Activated CD4-positive, alpha-beta T cell treated with anti-CD3 and anti-CD28 coated beads, Interleukin-2, amount 10 ng/mL, durations not matched to agents 24 days and 14 days (primary cell): Measurements from ENCODE around the gene RNASE11. TPM values are rescaled to one million over a fixed set of nuclear protein-coding genes. Genes with fewer than 3 reads are reported as not detected.

Experiments used
- DNase-seq: peaks from one replicate; pipeline ENCODE4 v3.0.0; 2022
- H3K27ac Mint-ChIP-seq: one replicate; pipeline ENCODE4 v1.8.0; 2022; ENCODE audit warnings: mild to moderate bottlenecking, mixed read lengths
- H3K27me3 Mint-ChIP-seq: one replicate; pipeline ENCODE4 v1.8.0; 2022; ENCODE audit warnings: mixed read lengths
- H3K36me3 Mint-ChIP-seq: one replicate; pipeline ENCODE4 v1.8.0; 2022; ENCODE audit warnings: low read depth, mild to moderate bottlenecking, mixed read lengths
- H3K4me1 Mint-ChIP-seq: one replicate; pipeline ENCODE4 v1.8.0; 2021; ENCODE audit warnings: mixed read lengths
- H3K4me3 Mint-ChIP-seq: one replicate; pipeline ENCODE4 v1.8.0; 2022; ENCODE audit warnings: mild to moderate bottlenecking, moderate library complexity, mixed read lengths
- H3K9me3 Mint-ChIP-seq: one replicate; pipeline ENCODE4 v1.8.0; 2021; ENCODE audit warnings: mixed read lengths
- intact Hi-C: fragments of 100-400 bp; cut with micrococcal nuclease; formaldehyde crosslinking; loops from one replicate; pipeline ENCODE4 v1.15.1; 2023
- total RNA-seq: library from RNA; stranded (reverse); gene quantifications from 2 replicates; pipeline ENCODE4 v1.2.3, GENCODE V29; 2022

The RNASE11 gene
- not detected in 2 replicates for total RNA-seq

DNA sequence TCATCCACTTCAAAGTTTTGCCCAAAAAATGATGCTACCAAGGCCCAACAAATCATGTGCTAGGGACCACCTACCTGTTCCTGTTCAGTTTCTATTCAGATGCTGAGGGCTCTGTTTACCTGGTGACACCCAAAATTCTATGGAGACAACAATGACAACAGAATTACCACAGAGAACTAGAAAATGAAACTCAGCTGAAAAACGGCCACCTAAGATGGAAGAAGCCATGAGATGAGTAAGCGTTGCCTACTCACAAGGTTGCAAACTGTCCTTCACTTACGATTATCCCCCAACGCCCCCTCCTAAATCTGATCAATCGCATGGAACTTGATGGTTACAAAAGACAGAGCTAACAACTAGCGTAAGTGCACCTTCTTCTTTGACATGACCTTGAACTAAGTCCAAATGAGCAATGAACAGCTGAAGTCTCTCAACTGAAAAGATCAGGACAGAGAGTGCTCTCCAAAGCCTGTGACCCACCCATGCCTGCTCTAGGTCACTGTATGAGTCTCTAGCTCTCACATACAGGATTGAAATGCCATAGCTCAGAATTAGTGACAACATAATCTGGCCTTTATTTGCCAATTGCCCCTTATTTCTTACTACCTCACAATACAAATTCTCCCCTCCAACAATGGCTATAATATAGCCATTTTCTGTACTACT, at the start of gene RNASE11:
TSS of gene RNASE11 (minus strand) at position 513 of the 666 bp plus-strand sequence.
- peak; percentile 59 for DNase-seq
- Mint-ChIP-seq H3K27me3 (peaks cover 21% of the 10 kb centered on the region), H3K27ac (no peak within 1 kb of the TSS), H3K4me3 (no peak within 1 kb of the TSS), H3K4me1 (peaks cover 4% of the 10 kb centered on the region), H3K36me3 (no peaks in the 10 kb centered on the region), H3K9me3 (no peaks in the 10 kb centered on the region)
- intact Hi-C loops = no loop called here

DNA sequence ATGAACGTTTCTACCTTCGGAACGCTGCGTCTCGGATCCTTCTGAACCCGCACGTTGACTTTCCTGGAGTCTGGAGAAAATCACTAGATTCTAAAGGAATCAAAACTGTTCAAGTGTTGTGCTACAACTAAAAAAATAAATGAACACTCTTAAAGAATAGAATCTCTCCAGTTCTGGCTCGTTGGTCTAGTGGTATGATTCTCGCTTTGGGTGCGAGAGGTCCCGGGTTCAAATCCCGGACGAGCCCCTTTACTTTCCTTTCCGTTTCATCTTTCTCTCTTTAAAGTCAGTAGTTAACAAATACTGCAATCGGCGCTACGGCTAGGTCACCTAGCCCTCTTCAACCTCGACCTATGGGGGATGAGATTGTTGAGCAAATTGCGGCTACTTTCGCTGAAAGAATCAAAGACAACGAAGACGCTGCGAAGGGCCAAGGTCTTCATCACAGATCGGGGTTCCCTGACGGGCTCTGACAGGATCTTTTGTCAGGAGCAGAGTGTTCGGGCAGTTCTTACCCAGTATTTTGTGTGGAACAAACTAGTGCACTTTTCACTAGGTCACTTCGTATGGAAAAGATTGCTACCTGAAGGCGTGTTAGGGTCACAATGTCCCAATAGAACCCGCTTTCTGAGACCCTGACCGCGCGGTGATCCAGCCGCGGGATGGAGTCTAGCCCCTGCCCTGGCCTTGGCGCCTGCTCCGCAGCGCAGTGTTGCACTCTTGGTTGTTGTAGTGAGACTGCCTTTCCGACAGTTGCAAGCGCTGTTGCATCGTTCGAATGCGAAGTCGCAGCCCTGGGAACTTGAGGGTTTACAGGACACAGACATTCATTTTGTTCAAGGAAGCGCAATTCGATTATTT, 45.3 kb upstream of the RNASE11 start:
- peaks cover 75% of the 10 kb centered on the region for H3K27me3 Mint-ChIP-seq
- H3K36me3 Mint-ChIP-seq = peaks cover 4% of the 10 kb centered on the region
- intact Hi-C loops = loop anchor here (1.0 to 5.0 kb wide), 5 partner anchors 8 to 339 kb away; no protein-coding TSS in a partner anchor
- H3K4me1 Mint-ChIP-seq = peaks cover 36% of the 10 kb centered on the region
- peak overlapping the region; percentile 88 for H3K4me3 Mint-ChIP-seq
- H3K27ac Mint-ChIP-seq = peak overlapping the region; percentile 84
- peaks cover 7% of the 10 kb centered on the region for H3K9me3 Mint-ChIP-seq
- peak; percentile 89 for DNase-seq

DNA sequence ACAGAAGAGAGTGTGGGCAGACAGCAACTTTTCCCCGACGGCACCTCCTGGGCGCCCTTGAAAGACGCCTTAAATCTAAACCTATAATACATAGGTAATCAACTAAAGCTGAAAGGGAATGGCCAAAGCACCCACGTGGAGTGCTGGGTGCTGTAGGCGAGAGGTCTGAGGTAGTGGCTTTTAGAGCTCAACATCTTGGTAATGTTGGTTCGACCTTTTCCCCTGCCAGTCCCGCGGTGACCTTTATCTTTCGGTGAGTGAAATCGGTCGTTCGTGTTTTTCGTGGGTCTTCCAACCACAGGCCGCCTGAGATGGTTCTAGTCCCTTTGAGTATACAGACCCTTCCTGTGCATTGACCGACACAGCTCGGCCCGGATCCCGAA, 44.6 kb upstream of the RNASE11 start:
- Mint-ChIP-seq H3K4me1 (peaks cover 42% of the 10 kb centered on the region), H3K4me3 (peak overlapping the region; percentile 88), H3K36me3 (peaks cover 4% of the 10 kb centered on the region), H3K27ac (peak overlapping the region; percentile 84), H3K9me3 (peaks cover 7% of the 10 kb centered on the region), H3K27me3 (peaks cover 79% of the 10 kb centered on the region)
- DNase-seq = no peak
- intact Hi-C loops = loop anchor here (1.0 to 5.0 kb wide), 2 partner anchors 19 to 340 kb away; no protein-coding TSS in a partner anchor

DNA sequence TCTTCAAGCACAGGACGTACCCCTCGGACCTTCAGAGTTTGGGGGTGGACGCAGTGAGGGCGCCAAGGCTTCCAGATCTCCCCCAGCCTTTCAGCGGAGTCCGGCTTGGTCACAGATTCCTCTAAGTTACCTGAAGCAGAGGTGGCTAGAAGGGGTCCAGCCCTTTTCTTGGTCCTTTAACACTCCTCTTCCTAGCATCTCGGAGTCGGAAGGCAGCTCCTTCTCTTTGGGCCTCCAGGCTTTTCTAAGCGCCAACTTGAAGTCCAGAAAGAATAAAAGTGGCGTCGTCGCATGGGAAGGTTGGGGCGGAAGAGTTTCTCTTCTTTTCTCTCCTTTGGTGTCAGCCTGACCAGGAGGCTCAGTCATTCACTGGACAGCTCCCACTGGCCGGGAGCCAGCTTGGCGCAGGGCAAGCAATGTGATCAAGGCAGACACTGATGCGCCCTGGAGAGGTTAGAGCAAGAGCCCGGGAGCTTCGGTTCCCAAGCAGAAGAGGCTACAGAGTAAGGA, 44.1 kb upstream of the RNASE11 start:
- intact Hi-C loops = loop anchor here (1.0 to 5.0 kb wide), 2 partner anchors 19 to 340 kb away; no protein-coding TSS in a partner anchor
- Mint-ChIP-seq H3K4me3 (peak overlapping the region; percentile 88), H3K27me3 (peaks cover 82% of the 10 kb centered on the region), H3K27ac (peak overlapping the region; percentile 29), H3K4me1 (peaks cover 46% of the 10 kb centered on the region), H3K36me3 (peaks cover 4% of the 10 kb centered on the region), H3K9me3 (peaks cover 7% of the 10 kb centered on the region)
- peak; percentile 71 for DNase-seq

DNA sequence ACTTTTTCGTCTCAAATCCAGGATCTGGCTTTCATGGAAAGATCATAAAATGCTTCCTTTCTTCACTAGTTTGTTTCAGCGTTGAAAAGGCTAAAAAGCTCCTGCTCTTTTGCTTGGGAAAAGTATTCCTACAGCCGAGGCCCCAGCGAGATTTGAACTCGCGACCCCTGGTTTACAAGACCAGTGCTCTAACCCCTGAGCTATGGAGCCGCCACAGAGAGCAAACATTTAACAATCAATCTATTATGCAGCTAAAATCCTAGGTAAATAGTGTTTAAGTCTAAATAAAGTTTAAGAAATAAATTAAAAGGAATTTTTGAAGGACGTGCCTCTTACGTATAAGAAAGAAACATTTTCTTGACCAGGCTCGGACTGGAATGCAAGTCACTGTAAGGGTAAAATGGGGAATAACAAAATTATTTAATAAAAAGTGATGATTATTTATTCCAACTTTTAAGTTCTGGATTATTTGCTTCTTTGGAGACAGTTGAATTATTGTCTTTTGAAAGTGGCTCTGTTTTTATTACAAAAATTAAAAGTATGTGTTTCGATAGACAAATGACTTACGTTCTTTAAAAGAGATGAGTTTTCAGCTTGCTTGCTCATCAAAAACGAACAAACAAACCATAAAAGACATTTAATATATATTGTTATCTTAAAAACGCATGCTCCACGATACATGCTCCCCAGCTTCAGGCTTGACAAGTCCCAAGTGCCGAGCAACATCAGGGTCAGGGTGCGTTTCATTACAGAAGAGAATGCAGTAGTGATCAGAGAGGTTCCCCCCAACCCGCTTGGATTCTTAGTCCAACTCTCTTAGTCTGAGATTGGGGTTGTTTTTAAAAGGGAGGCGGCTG, 43.5 kb upstream of the RNASE11 start:
- Mint-ChIP-seq H3K27me3 (peaks cover 82% of the 10 kb centered on the region), H3K27ac (peak overlapping the region; percentile 81), H3K4me3 (peak overlapping the region; percentile 88), H3K4me1 (peaks cover 49% of the 10 kb centered on the region), H3K36me3 (peaks cover 4% of the 10 kb centered on the region), H3K9me3 (peaks cover 7% of the 10 kb centered on the region)
- peak; percentile 82 for DNase-seq
- intact Hi-C loops = loop anchor here (5.0 kb wide), 1 partner anchor 341 kb away; no protein-coding TSS in a partner anchor

DNA sequence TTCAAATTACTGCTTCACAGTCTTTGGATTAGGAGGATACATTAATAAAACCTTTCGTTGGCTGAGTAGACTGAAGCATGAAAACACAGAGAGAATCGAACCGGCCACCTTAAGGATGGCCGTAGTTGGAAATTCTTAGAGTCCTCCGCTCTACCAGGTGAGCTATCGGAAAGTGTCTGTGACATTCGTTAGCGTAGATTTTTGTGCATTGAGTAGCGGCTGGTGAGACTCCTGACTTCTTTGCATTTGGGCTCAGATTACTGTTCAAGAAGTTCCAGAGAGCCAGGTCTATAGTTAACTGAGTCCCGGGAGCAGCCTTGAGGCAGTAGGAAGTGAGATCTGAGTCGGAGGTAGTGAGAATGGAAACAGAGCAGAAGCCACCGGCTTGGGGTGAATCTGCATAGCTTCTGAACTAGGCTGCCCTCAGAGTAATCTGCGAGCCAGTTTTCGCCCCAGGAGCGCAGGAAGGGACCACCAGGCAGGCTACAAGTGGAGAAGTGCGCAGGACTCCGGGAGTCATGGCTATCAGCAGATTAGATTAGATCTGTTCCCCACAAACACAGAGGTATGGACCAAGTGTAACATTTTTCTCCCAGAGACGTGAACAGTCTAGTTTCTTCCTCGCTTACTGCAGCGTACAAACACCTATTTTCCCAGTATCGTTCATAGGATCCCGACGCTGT, 42.7 kb upstream of the RNASE11 start:
- intact Hi-C loops = loop anchor here (5.0 kb wide), 1 partner anchor 342 kb away; no protein-coding TSS in a partner anchor
- Mint-ChIP-seq H3K9me3 (peaks cover 7% of the 10 kb centered on the region), H3K27me3 (peaks cover 82% of the 10 kb centered on the region), H3K27ac (peak overlapping the region; percentile 81), H3K4me1 (peaks cover 53% of the 10 kb centered on the region), H3K4me3 (peak overlapping the region; percentile 87), H3K36me3 (peaks cover 4% of the 10 kb centered on the region)
- peak; percentile 76 for DNase-seq

DNA sequence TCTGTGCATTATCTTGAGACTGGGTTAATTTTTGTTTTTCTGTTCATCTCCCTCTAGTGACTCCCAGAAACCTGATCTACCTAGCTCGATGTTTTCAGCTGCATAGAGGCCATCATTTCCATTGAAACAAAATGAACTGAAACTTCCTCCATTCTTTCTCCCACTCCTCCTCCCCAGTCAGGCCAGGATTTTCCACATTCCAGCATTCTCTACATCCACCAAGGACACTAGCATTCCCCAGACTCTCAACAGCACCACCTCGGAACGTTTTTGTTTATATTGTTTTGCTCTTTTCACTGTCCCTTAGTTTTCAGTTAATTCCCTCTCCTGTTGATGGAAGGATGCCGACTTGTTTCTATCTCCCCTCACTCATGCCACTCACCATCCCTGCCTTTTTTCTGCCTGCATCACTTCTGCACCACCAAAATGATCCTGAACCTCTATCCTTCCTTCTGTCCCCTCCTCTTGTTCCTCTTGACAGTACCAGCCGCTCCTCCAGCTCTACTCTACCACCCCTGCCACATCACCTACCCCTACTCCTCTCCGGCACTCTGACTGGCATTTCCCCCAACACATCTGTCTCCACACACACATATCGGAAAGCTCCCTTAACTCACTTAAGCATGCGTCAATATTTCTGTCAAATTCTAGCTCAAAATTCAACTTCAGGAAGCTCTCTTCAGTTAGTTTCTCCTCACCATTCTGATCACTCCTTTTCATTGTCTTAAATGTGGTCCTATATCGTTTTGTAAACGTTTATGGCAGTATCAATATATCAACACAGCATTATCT, 40.5 kb upstream of the RNASE11 start:
- H3K9me3 Mint-ChIP-seq = peaks cover 4% of the 10 kb centered on the region
- H3K27me3 Mint-ChIP-seq = peaks cover 78% of the 10 kb centered on the region
- intact Hi-C loops = no loop called here
- H3K27ac Mint-ChIP-seq = no peak overlapping the region
- DNase-seq = no peak
- peaks cover 66% of the 10 kb centered on the region for H3K4me1 Mint-ChIP-seq
- peak overlapping the region; percentile 15 for H3K4me3 Mint-ChIP-seq
- H3K36me3 Mint-ChIP-seq = peaks cover 4% of the 10 kb centered on the region

DNA sequence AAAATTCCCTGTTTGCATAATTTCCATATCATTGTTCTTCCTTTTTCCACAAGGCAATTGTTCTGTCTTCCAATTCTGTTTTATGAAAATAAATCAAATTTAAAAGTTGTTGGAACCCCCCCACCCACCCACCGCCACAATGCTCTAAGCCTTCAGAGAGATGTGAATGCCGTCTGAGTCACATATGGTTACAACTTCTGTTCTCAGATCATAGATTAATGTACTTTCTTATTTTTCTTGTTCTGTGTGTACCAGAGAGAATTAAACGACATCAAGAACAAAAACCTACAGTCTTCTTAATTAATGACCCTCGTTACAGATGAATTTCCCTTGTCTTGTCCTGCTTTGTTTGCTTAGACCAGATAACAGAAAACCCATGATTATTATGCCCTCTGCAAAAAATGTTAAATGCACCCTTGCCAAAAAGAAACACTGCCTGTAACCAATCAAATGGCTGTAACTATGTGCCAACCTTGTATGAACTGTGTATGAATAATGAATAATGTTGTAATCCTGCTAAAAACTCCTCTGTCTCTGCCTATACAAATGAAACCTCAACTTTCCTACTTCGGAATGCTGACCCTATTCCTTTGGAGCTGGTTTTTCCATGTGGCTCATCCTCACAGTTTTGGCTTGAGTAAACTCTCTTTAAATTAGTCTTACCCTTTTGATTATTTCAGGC, 39.7 kb upstream of the RNASE11 start:
- Mint-ChIP-seq H3K27ac (peak overlapping the region; percentile 21), H3K27me3 (peaks cover 73% of the 10 kb centered on the region), H3K4me1 (peaks cover 65% of the 10 kb centered on the region), H3K36me3 (peaks cover 3% of the 10 kb centered on the region), H3K4me3 (peak overlapping the region; percentile 15), H3K9me3 (peaks cover 4% of the 10 kb centered on the region)
- DNase-seq = no peak
- intact Hi-C loops = no loop called here

DNA sequence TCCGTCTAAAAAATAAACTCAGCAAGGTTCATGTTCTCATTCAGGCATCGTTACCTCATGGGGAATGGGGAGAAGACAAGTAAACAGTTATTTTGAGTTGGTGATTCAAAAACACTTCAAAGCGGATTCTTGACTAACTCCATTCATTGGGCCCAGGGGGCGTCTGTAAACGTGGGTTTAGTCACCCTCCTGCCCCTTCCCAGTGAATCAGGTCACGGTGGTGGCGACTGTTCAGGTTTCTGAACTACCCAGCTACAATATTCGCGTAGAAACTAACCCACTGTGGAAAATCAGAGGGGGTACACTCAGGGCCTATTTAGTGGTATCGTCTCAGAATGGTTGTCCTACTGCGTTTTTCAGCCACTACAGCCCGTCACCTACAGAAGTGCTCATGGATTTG, 38.5 kb upstream of the RNASE11 start:
- H3K9me3 Mint-ChIP-seq = peaks cover 4% of the 10 kb centered on the region
- peaks cover 3% of the 10 kb centered on the region for H3K36me3 Mint-ChIP-seq
- intact Hi-C loops = no loop called here
- no peak overlapping the region for H3K4me3 Mint-ChIP-seq
- no peak for DNase-seq
- H3K27ac Mint-ChIP-seq = no peak overlapping the region
- H3K4me1 Mint-ChIP-seq = peaks cover 58% of the 10 kb centered on the region
- peaks cover 70% of the 10 kb centered on the region for H3K27me3 Mint-ChIP-seq

DNA sequence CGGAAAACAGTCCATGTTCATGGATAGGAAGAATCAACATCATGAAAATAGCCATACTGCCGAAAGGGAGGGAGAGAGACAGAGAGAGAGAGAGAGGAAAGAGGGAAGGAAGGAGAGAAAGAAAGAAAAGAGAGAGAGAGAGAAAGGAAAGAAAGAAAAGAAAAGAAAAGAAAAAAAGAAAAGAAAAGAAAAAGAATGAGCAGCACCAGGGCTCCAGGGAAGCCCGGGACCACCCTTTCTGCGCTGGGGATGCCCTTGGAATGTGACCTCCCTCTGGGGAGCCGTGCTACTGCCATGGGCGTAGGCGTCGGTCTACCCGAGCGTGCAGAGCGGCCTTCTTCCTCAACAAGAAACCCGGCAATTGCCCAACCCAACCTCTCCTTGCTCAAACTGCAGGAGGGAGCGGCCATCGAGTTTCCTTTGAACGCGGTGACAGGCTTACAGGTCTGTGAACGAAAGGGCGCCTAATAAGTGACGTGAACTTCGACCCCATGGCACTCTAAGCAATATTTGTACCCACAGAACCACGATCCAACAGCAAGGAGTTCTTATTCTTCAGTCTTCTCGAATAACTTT, 36.8 kb upstream of the RNASE11 start:
- Mint-ChIP-seq H3K27me3 (peaks cover 56% of the 10 kb centered on the region), H3K4me1 (peaks cover 48% of the 10 kb centered on the region), H3K27ac (peak overlapping the region; percentile 83), H3K9me3 (peaks cover 4% of the 10 kb centered on the region), H3K4me3 (peak overlapping the region; percentile 80), H3K36me3 (peaks cover 3% of the 10 kb centered on the region)
- intact Hi-C loops = loop anchor here (1.0 kb wide), 2 partner anchors 9 to 11 kb away; no protein-coding TSS in a partner anchor
- DNase-seq = peak; percentile 81

DNA sequence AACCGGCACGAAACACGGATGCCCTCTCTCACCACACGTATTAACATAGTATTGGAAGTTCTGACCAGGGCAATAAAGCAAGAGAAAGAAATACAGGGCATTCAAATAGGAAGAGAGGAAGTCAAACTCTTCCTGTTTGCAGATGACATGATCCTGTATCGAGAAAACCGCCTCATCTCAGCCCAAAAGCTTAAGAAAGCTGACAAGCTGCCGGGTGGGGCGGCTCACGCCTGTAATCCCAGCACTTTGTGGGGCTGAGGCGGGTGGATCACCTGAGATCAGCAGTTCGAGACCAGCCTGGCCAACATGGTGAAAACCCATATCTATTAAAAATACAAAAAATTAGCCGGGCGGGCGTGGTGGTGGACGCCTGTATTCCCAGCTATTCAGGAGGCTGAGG, 36.0 kb upstream of the RNASE11 start:
- intact Hi-C loops = no loop called here
- DNase-seq = no peak
- Mint-ChIP-seq H3K36me3 (peaks cover 3% of the 10 kb centered on the region), H3K27me3 (peaks cover 52% of the 10 kb centered on the region), H3K4me1 (peaks cover 48% of the 10 kb centered on the region), H3K9me3 (peaks cover 4% of the 10 kb centered on the region), H3K4me3 (peak overlapping the region; percentile 80), H3K27ac (no peak overlapping the region)
